ENCODE data around the gene TMEM91.
"Not testable (repeated sequence)": the region's sequence is repeated elsewhere in the genome, so short reads cannot be mapped to it uniquely, and the experiment has no call there.

DNA sequence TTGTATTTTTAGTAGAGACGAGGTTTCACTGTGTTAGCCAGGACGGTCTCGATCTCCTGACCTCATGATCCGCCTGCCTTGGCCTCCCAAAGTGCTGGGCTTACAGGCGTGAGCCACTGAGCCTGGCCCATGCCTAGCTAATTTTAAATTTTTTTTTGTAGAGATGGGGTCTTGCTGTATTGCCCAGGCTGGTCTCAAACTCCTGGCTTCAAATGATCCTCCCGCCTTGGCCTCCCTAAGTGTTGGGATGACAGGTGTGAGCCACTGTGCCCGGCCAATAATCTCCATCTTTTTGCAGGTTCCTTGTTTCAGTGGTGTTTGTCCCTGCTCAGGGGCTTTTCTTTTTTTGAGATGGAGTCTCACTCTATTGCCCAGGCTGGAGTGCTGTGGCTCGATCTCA lies 5.2 kb downstream of the TMEM91 start:
- TF ChIP-seq, protein P1, sequence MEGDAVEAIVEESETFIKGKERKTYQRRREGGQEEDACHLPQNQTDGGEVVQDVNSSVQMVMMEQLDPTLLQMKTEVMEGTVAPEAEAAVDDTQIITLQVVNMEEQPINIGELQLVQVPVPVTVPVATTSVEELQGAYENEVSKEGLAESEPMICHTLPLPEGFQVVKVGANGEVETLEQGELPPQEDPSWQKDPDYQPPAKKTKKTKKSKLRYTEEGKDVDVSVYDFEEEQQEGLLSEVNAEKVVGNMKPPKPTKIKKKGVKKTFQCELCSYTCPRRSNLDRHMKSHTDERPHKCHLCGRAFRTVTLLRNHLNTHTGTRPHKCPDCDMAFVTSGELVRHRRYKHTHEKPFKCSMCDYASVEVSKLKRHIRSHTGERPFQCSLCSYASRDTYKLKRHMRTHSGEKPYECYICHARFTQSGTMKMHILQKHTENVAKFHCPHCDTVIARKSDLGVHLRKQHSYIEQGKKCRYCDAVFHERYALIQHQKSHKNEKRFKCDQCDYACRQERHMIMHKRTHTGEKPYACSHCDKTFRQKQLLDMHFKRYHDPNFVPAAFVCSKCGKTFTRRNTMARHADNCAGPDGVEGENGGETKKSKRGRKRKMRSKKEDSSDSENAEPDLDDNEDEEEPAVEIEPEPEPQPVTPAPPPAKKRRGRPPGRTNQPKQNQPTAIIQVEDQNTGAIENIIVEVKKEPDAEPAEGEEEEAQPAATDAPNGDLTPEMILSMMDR (IDR thresholded peaks at IDR 0.05), result not testable (repeated sequence)
- not testable (repeated sequence) for TF ChIP-seq POLR2A (IDR thresholded peaks at IDR 0.05)
